WTC11 (cell line): Measurements from ENCODE around the gene ISOC2. TPM values are rescaled to one million over a fixed set of nuclear protein-coding genes. Genes with fewer than 3 reads are reported as not detected.

Source experiments
- ATAC-seq: fragments of 200-7000 bp; cut with Tn5 transposase; 2 replicates; pipeline ENCODE4 v1.10.0; 2021; ENCODE audit warnings: mild to moderate bottlenecking, moderate library complexity
- CTCF ChIA-PET: fragments of 300-600 bp; sonication (Branson Sonifier 250); formaldehyde crosslinking; loops from one replicate; lab custom pipeline; 2021; ENCODE audit warnings: antibody characterized with exemption; lab: Charles Lee
- POLR2A ChIA-PET: fragments of 350-600 bp; sonication (Branson Sonifier 250); formaldehyde crosslinking; loops from one replicate; lab custom pipeline; 2021; ENCODE audit warnings: antibody characterized with exemption; lab: Charles Lee
- DNase-seq: peaks from one replicate; pipeline ENCODE4 v3.0.0; 2021; ENCODE audit warnings: low spot score
- H3K27ac Mint-ChIP-seq: 2 replicates; pipeline ENCODE4 v1.8.0; 2021; ENCODE audit warnings: mixed read lengths
- H3K27me3 Mint-ChIP-seq: 2 replicates; pipeline ENCODE4 v1.8.0; 2021; ENCODE audit warnings: low read depth, mild to moderate bottlenecking, moderate library complexity, mixed read lengths
- H3K36me3 Mint-ChIP-seq: 2 replicates; pipeline ENCODE4 v1.8.0; 2021; ENCODE audit warnings: mixed read lengths
- H3K4me1 Mint-ChIP-seq: 2 replicates; pipeline ENCODE4 v1.8.0; 2022; ENCODE audit warnings: mixed read lengths
- H3K4me3 Mint-ChIP-seq: 2 replicates; pipeline ENCODE4 v1.8.0; 2021; ENCODE audit warnings: mild to moderate bottlenecking, moderate library complexity, mixed read lengths
- H3K9me3 Mint-ChIP-seq: 2 replicates; pipeline ENCODE4 v1.8.0; 2021; ENCODE audit warnings: mixed read lengths
- FOXJ3 ChIP-seq: sonication (generic); formaldehyde crosslinking; IDR thresholded peaks from 2 replicates; pipeline ENCODE4 v1.9.0; 2021; ENCODE audit warnings: missing genetic modification reagents, mild to moderate bottlenecking, borderline replicate concordance
- GTF2I ChIP-seq: fragments of 250-450 bp; sonication (Bioruptor Pico); conservative IDR thresholded peaks from 2 replicates; pipeline ENCODE4 v1.4.0; 2021; ENCODE audit warnings: mild to moderate bottlenecking
- MXD4 ChIP-seq: fragments of 250-450 bp; sonication (Bioruptor Pico); IDR thresholded peaks from 2 replicates; pipeline ENCODE4 v1.8.0; 2021; ENCODE audit warnings: mild to moderate bottlenecking, moderate library complexity, borderline replicate concordance
- NR2C2 ChIP-seq: sonication (generic); formaldehyde crosslinking; IDR thresholded peaks from 2 replicates; pipeline ENCODE4 v1.8.0; 2022; ENCODE audit warnings: mild to moderate bottlenecking, missing genetic modification reagents
- ZNF138 ChIP-seq: sonication (generic); formaldehyde crosslinking; conservative IDR thresholded peaks from 2 replicates; pipeline ENCODE4 v1.8.1; 2022; ENCODE audit warnings: mild to moderate bottlenecking, moderate library complexity, missing genetic modification reagents
- ZNF232 ChIP-seq: sonication (generic); formaldehyde crosslinking; IDR thresholded peaks from 2 replicates; pipeline ENCODE4 v1.8.0; 2022; ENCODE audit warnings: mild to moderate bottlenecking, missing genetic modification reagents
- total RNA-seq: library from RNA; stranded (reverse); gene quantifications from 3 replicates; pipeline ENCODE4 v1.2.3, GENCODE V29; 2021
- TF ChIP-seq, protein P1 (sequence below): sonication (generic); formaldehyde crosslinking; IDR thresholded peaks from 2 replicates; pipeline ENCODE4 v1.8.0; 2023; ENCODE audit warnings: missing genetic modification reagents
- TF ChIP-seq, protein P2 (sequence below): sonication (generic); formaldehyde crosslinking; conservative IDR thresholded peaks from 2 replicates; pipeline ENCODE4 v1.8.1; 2022; ENCODE audit warnings: mild to moderate bottlenecking, missing genetic modification reagents
- TF ChIP-seq, protein P3 (sequence below): fragments of 250-450 bp; sonication (Bioruptor Pico); IDR thresholded peaks from 2 replicates; pipeline ENCODE4 v1.9.0; 2021; ENCODE audit warnings: moderate library complexity, mild to moderate bottlenecking, inconsistent platforms, borderline replicate concordance
- TF ChIP-seq, protein P4 (sequence below): sonication (generic); formaldehyde crosslinking; IDR thresholded peaks from 2 replicates; pipeline ENCODE4 v1.8.0; 2022; ENCODE audit warnings: mild to moderate bottlenecking, missing genetic modification reagents

The ISOC2 gene
- total RNA-seq, 1 experiment from 2014 or later = 96.3 TPM

DNA sequence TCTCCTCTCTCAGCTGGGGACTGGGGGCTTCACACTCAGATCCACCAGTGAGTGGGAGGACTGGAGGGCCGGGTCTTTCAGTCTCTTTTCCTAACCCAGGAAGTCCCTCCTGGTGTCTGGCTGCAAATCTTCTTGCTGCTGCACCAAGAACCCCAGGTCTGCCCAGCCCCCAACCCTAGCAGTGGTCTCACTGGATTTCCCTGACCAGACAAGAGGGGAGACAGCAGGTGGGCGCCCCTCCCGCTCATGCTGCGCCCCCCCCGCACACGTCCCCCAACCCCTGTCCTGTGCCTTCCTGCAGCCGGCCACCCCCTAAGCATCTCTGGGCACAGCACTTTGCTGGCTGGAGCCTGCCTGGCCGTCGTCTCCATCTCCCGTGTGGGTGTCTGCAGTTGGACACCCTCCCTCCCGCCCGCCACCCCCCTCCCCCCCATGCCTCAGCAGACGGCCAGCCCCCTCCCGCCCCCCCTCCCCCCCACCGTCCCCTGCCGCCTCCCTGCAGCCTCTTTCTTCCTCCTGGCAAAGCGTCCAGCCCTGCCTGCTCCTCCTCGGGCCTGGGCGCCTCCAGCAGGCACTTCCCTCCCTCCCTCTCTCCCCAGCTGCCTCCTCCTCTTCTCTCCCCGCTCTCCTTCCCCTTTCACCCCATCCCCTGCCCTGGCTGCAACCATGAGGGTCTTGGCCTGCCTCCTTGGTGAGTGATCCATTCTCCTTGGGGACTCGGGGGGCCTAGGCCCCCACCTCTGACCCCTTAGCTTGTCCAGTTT, 26.7 kb upstream of the ISOC2 start, which contains the start of gene SSC5D:
Gene SSC5D, plus strand, starts transcription at position 513 of the 764 bp plus-strand sequence. Its CDS starts 154 bp downstream, at position 667.
- peak within 1 kb of the TSS; percentile 61 for H3K4me3 Mint-ChIP-seq
- TF ChIP-seq, protein P1, sequence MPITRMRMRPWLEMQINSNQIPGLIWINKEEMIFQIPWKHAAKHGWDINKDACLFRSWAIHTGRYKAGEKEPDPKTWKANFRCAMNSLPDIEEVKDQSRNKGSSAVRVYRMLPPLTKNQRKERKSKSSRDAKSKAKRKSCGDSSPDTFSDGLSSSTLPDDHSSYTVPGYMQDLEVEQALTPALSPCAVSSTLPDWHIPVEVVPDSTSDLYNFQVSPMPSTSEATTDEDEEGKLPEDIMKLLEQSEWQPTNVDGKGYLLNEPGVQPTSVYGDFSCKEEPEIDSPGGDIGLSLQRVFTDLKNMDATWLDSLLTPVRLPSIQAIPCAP (CRISPR knock-in tag) = no peak
- no peak for TF ChIP-seq ZNF138 (CRISPR knock-in tag)
- TF ChIP-seq ZNF232 (CRISPR knock-in tag) = no peak
- no peak for TF ChIP-seq FOXJ3 (CRISPR knock-in tag)
- TF ChIP-seq, protein P2, sequence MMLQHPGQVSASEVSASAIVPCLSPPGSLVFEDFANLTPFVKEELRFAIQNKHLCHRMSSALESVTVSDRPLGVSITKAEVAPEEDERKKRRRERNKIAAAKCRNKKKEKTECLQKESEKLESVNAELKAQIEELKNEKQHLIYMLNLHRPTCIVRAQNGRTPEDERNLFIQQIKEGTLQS (CRISPR knock-in tag) = no peak
- 0 out of 2 replicates have a peak, but pooled peaks have one; percentile 42 for TF ChIP-seq GTF2I (CRISPR knock-in tag)
- TF ChIP-seq, protein P3, sequence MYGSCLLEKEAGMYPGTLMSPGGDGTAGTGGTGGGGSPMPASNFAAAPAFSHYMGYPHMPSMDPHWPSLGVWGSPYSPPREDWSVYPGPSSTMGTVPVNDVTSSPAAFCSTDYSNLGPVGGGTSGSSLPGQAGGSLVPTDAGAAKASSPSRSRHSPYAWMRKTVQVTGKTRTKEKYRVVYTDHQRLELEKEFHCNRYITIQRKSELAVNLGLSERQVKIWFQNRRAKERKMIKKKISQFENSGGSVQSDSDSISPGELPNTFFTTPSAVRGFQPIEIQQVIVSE (CRISPR knock-in tag) = no peak
- TF ChIP-seq MXD4 (CRISPR knock-in tag) = no peak
- TF ChIP-seq, all 79 proteins: peak for 1
- Mint-ChIP-seq H3K4me1 (peaks cover 19% of the 10 kb centered on the region), H3K36me3 (no peaks in the 10 kb centered on the region), H3K27ac (peak within 1 kb of the TSS; percentile 9; the same call in 1 of the 2 replicates), H3K27me3 (peaks cover 3% of the 10 kb centered on the region), H3K9me3 (no peaks in the 10 kb centered on the region)
- POLR2A ChIA-PET = interaction anchor here (1.1 to 1.4 kb wide), 3 partner anchors 12 to 116 kb away, joined by 3 to 4 read pairs (median 4); partner anchors contain the start of genes ISOC2 and ZNF628
- ATAC-seq (no peak), DNase-seq (no peak)
- CTCF ChIA-PET = interaction anchor here (0.5 to 13.5 kb wide), 5 partner anchors 12 to 165 kb away, joined by 3 to 96 read pairs (median 5); partner anchors contain the start of gene ZNF628

DNA sequence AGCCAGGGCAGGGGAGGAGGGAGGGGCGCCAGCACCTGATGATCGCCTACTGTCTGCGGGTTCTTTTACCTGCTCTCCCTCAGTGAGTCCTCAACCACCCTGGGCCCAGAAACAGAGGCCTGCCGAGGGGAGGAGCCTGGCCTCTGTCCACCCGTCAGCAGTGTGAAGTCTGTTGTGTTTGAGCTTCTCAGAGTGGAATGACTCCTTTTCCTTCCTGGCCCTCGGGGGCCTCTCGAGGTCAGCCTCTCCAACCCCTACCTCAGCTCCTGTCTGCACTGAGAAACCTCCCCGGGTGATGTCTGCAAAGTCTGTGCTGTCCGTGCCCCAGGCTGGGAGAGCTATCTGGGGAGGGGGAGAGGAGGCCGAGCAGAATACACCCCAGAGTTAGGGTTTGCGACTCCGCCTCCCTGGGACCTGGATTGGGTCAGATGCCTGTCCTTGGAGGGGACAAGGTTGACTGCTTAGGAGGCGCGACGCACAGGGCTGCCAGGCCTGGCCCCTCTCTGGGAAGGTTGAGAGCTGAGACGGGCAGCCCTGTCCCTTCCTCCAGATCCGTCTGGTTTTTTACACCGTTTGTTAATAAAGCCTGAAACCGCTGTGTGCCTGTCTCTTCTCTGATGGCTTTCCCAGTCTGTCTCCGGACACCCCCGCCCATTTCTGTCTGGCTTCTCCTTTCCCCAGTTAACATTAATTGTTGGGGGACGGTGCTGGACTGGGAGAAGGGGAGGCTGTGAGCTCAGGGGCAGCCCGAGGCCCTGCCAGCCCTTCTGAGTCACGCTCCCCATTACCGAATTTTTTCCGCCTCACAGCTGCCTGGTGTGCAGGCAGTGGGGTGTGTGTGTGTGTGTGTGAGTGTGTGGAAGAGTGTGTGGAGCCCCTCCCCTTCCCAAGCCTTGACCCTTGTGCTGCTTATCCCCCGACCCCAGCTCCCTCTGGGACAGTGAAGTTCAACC, 25.8 kb upstream of the ISOC2 start:
- H3K4me3 Mint-ChIP-seq = peak overlapping the region; percentile 53
- DNase-seq = no peak
- ATAC-seq = peak; percentile 12
- POLR2A ChIA-PET = interaction anchor here (0.6 to 1.3 kb wide), 5 partner anchors 11 to 580 kb away, joined by 4 to 5 read pairs (median 4); partner anchors contain the start of gene ZNF628
- H3K4me1 Mint-ChIP-seq = peaks cover 19% of the 10 kb centered on the region
- TF ChIP-seq, protein P4, sequence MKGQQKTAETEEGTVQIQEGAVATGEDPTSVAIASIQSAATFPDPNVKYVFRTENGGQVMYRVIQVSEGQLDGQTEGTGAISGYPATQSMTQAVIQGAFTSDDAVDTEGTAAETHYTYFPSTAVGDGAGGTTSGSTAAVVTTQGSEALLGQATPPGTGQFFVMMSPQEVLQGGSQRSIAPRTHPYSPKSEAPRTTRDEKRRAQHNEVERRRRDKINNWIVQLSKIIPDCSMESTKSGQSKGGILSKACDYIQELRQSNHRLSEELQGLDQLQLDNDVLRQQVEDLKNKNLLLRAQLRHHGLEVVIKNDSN (CRISPR knock-in tag) = no peak
- H3K36me3 Mint-ChIP-seq = no peaks in the 10 kb centered on the region
- CTCF ChIA-PET = interaction anchor here (0.9 to 13.5 kb wide), 7 partner anchors 17 to 341 kb away, joined by 3 to 96 read pairs (median 4); partner anchors contain the start of gene ISOC2
- peak overlapping the region; percentile 9; the same call in 1 of the 2 replicates for H3K27ac Mint-ChIP-seq
- H3K27me3 Mint-ChIP-seq = peaks cover 3% of the 10 kb centered on the region
- no peaks in the 10 kb centered on the region for H3K9me3 Mint-ChIP-seq

DNA sequence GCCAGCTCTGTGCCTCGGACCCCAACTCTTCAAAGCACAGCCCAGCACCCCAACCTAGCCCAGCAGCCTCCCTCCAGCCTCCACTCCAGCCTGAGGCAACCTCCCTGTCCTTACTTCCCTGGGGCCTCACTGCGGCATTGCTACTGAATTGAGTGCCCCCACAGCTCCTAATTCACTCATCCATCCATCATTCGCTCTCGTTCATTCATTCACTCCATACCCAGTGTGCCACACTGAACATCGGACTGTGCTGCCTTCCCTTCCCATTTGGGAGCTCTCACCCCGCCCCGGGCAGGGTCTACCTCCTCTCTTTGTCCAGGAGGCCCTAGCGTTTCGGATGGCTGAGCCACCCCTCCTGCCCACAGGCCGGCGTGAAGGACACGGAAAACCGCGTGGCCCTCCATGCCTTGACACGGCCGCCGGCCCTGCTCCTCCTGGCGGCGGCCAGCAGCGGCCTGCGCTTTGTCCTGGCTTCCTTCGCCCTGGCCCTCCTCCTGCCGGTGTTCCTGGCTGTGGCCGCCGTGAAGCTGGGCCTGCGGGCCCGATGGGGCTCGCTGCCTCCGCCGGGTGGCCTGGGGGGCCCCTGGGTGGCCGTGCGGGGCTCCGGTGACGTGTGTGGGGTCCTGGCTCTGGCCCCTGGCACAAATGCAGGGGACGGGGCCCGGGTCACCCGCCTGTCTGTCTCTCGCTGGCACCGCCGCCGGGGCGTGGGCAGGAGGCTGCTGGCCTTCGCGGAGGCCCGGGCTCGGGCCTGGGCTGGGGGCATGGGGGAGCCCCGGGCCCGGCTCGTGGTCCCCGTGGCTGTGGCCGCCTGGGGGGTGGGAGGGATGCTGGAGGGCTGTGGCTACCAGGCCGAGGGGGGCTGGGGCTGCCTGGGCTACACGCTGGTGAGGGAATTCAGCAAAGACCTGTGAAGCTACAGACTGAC, 24.9 kb upstream of the ISOC2 start:
- CTCF ChIA-PET = interaction anchor here (0.9 to 13.5 kb wide), 7 partner anchors 18 to 340 kb away, joined by 3 to 96 read pairs (median 4); partner anchors contain the start of gene ISOC2
- TF ChIP-seq, protein P2 (CRISPR knock-in tag) = no peak
- TF ChIP-seq NR2C2 (CRISPR knock-in tag) = 0 out of 2 replicates have a peak, but pooled peaks have one; percentile 27
- no peaks in the 10 kb centered on the region for H3K9me3 Mint-ChIP-seq
- ATAC-seq = no peak
- DNase-seq = no peak
- POLR2A ChIA-PET = interaction anchor here (0.5 to 1.3 kb wide), 4 partner anchors 10 to 121 kb away, joined by 4 to 5 read pairs (median 4); partner anchors contain the start of gene ZNF628
- H3K4me1 Mint-ChIP-seq = peaks cover 19% of the 10 kb centered on the region
- H3K4me3 Mint-ChIP-seq = peak overlapping the region; percentile 82
- no peaks in the 10 kb centered on the region for H3K36me3 Mint-ChIP-seq
- no peaks in the 10 kb centered on the region for H3K27me3 Mint-ChIP-seq
- H3K27ac Mint-ChIP-seq = peak overlapping the region; percentile 87
